GM12878 (cell line): ENCODE data around the gene PCLAF. TPM values are rescaled to one million over a fixed set of nuclear protein-coding genes. Genes with fewer than 3 reads are reported as not detected.
"Not testable (repeated sequence)": the region's sequence is repeated elsewhere in the genome, so short reads cannot be mapped to it uniquely, and the experiment has no call there.

Experiments
- ATAC-seq: fragments of 200-7000 bp; cut with Tn5 transposase; 3 replicates; pipeline ENCODE4 v1.9.1; 2020; ENCODE audit warnings: mild to moderate bottlenecking, moderate library complexity
- BruUV-seq: library from RNA; stranded (reverse); fragments of 400-500 nt; replicated peaks from 2 replicates; lab custom pipeline; 2021; lab: Mats Ljungman, UMichigan
- CTCF ChIA-PET: fragments of 300-600 bp; sonication (Branson Sonifier 250); formaldehyde crosslinking; extraction: SDS; loops from one replicate; lab custom pipeline; 2021; ENCODE audit warnings: inconsistent platforms; lab: Yijun Ruan, JAX
- POLR2A ChIA-PET: fragments of 350-600 bp; formaldehyde crosslinking; extraction: SDS; loops from one replicate; lab custom pipeline; 2021; ENCODE audit warnings: inconsistent platforms; lab: Charles Lee
- RAD21 ChIA-PET: fragments of 300-600 bp; sonication (Branson Sonifier 250); formaldehyde crosslinking; loops from one replicate; lab custom pipeline; 2023; ENCODE audit warnings: antibody characterized with exemption; ENCODE audit not compliant: unreplicated experiment; lab: Charles Lee
- SMC1A ChIA-PET: fragments of 300-600 bp; sonication (Branson Sonifier 250); formaldehyde crosslinking; loops from one replicate; lab custom pipeline; 2023; ENCODE audit not compliant: unreplicated experiment, uncharacterized antibody; lab: Charles Lee
- DNase-seq: peaks from one replicate; pipeline ENCODE4 v3.0.0-alpha.2; 2011; ENCODE audit warnings: low read depth, low spot score
- FAIRE-seq: peaks from 3 replicates; lab custom pipeline; 2011; peaks lifted over from hg19 to GRCh38; lab: Jason Lieb, UNC
- H2AFZ ChIP-seq: 2 replicates; pipeline ENCODE4 v1.6.0; 2011; ENCODE audit warnings: low read depth, low read length, control low read depth; ENCODE audit not compliant: control insufficient read depth
- H3K27ac ChIP-seq: 2 replicates; pipeline ENCODE4 v1.5.1; 2011; ENCODE audit warnings: control low read depth; ENCODE audit not compliant: control insufficient read depth, insufficient read depth
- H3K27me3 ChIP-seq, 2 experiments: replicated peaks in 1 of 2; 2 replicates each; pipeline versions ENCODE4 v1.6.0 to v1.6.1; 2011; ENCODE audit warnings: low read length in 1 of 2; ENCODE audit not compliant: control insufficient read depth in 2 of 2, insufficient read depth in 2 of 2
- H3K36me3 ChIP-seq, 2 experiments: 2 replicates each; pipeline ENCODE4 v1.5.1; 2011; ENCODE audit warnings: low read length in 1 of 2; ENCODE audit not compliant: control insufficient read depth in 2 of 2, insufficient read depth in 2 of 2
- H3K4me1 ChIP-seq: 2 replicates; pipeline ENCODE4 v1.6.1; 2011; ENCODE audit warnings: mild to moderate bottlenecking, low read length, moderate library complexity, mixed read lengths; ENCODE audit not compliant: control insufficient read depth, insufficient read depth
- H3K4me2 ChIP-seq: 2 replicates; pipeline ENCODE4 v1.6.0; 2011; ENCODE audit warnings: control low read depth; ENCODE audit not compliant: control insufficient read depth, insufficient read depth
- H3K4me3 ChIP-seq: fragments of 200-600 bp; sonication (generic); 2 replicates; pipeline ENCODE4 v1.5.1; 2016
- H3K79me2 ChIP-seq: 2 replicates; pipeline ENCODE4 v1.6.0; 2011; ENCODE audit warnings: low read length; ENCODE audit not compliant: control insufficient read depth, insufficient read depth
- H3K9ac ChIP-seq: 2 replicates; pipeline ENCODE4 v1.8.0; 2011; ENCODE audit warnings: low read length, control low read depth, mixed read lengths; ENCODE audit not compliant: control insufficient read depth, insufficient read depth
- H3K9me3 ChIP-seq: replicated peaks from 3 replicates; pipeline ENCODE4 v1.5.1; 2011; ENCODE audit warnings: mild to moderate bottlenecking, low read length; ENCODE audit not compliant: control insufficient read depth, insufficient read depth
- H4K20me1 ChIP-seq: 2 replicates; pipeline ENCODE4 v1.6.0; 2011; ENCODE audit not compliant: control insufficient read depth, insufficient read depth
- BMI1 ChIP-seq: fragments of 450-650 bp; IDR thresholded peaks from 2 replicates; pipeline ENCODE4 v1.6.1; 2016; ENCODE audit warnings: mild to moderate bottlenecking, moderate library complexity, borderline replicate concordance
- EP300 ChIP-seq, 2 experiments: fragments of 150-350 bp in 1 of 2; IDR thresholded peaks; 2 replicates each; pipeline ENCODE4 v1.6.1; 2011 to 2012; ENCODE audit warnings: low read depth in 2 of 2, low read length in 2 of 2, borderline replicate concordance in 1 of 2, improper control_type of control experiment in 1 of 2, inconsistent platforms in 1 of 2; ENCODE audit not compliant: control insufficient read depth in 1 of 2
- EZH2 ChIP-seq: IDR thresholded peaks from 2 replicates; pipeline ENCODE4 v1.6.1; 2012; ENCODE audit warnings: low read depth, mild to moderate bottlenecking, control low read depth, inconsistent platforms, low read length, borderline replicate concordance; ENCODE audit not compliant: control insufficient read depth
- FOXK2 ChIP-seq: fragments of 450-650 bp; IDR thresholded peaks from 2 replicates; pipeline ENCODE4 v1.6.1; 2017; ENCODE audit warnings: mild to moderate bottlenecking, moderate library complexity
- NFYB ChIP-seq: IDR thresholded peaks from 2 replicates; pipeline ENCODE4 v1.6.1; 2011; ENCODE audit warnings: low read depth, mild to moderate bottlenecking, low read length, improper control_type of control experiment, moderate library complexity; ENCODE audit not compliant: insufficient read depth
- STAT3 ChIP-seq: IDR thresholded peaks from 2 replicates; pipeline ENCODE4 v1.6.1; 2011; ENCODE audit warnings: low read depth, low read length, improper control_type of control experiment
- ZSCAN29 ChIP-seq: fragments of 450-650 bp; IDR thresholded peaks from 2 replicates; pipeline ENCODE4 v1.6.1; 2017; ENCODE audit warnings: mild to moderate bottlenecking, moderate library complexity
- WGBS: methylation state at CpG from one replicate; pipeline ENCODE4 v1.1.6; 2016; ENCODE audit warnings: low lambda C conversion rate; ENCODE audit not compliant: insufficient replicate concordance, insufficient coverage; ENCODE audit errors: missing lambda C conversion rate; 5-methylcytosine and 5-hydroxymethylcytosine counted together
- in situ Hi-C: fragments of 300-500 bp; cut with MboI; formaldehyde crosslinking; loops from 9 replicates; pipeline ENCODE4 v1.14.3; 2018; ENCODE audit warnings: mixed read lengths
- intact Hi-C: fragments of 100-400 bp; cut with micrococcal nuclease; formaldehyde crosslinking; loops from one replicate; pipeline ENCODE4 v1.14.2; 2022; ENCODE audit not compliant: unreplicated experiment
- polyA plus RNA-seq, 11 experiments: library from polyadenylated mRNA; depleted of rRNA in 4 of 11; unstranded in 6 of 11; stranded (reverse) in 5 of 11; fragments of >200 nt; fragmentation: Nextera tagmentation in 4 of 11; fragmentation: Illumina TruSeq in 1 of 11; extraction: Ambion mirVana in 4 of 11; extraction: Trizol in 1 of 11; gene quantifications; 1 replicate in 1 of 11; 2 replicates in 10 of 11; pipeline versions ENCODE4 v1.2.1 to v1.2.3, GENCODE V29; 2011 to 2016; ENCODE audit warnings: inconsistent platforms in 2 of 11, missing spikeins in 2 of 11, low read depth in 1 of 11
- total RNA-seq, 4 experiments: library from RNA; depleted of rRNA in 3 of 4; stranded (reverse); fragments of >200 nt in 3 of 4; fragmentation: Illumina TruSeq in 1 of 4; extraction: Trizol in 1 of 4; gene quantifications; 2 replicates each; pipeline versions ENCODE4 v1.2.1 to v1.2.3, GENCODE V29; 2013 to 2021

Gene PCLAF
- total and polyA plus RNA-seq, 10 of the 15 experiments (the other 5 are each of a cell fraction or from before 2014, with no cell fraction given): 79.0 to 627 (median 343) TPM

- ATAC-seq (no peak), DNase-seq (no peak), FAIRE-seq (no peak)
- Histone ChIP-seq H3K27me3 (no peaks in the 10 kb centered on the region), H3K27ac (no peak overlapping the region), H3K9ac (no peak overlapping the region), H2AFZ (no peak overlapping the region), H3K36me3 (no peaks in the 10 kb centered on the region), H3K9me3 (no peaks in the 10 kb centered on the region), H4K20me1 (no peaks in the 10 kb centered on the region; the same call in 1 of the 2 replicates), H3K79me2 (peaks cover 32% of the 10 kb centered on the region), H3K4me3 (no peak overlapping the region), H3K4me2 (no peak overlapping the region), H3K4me1 (peaks cover under 1% of the 10 kb centered on the region; the same call in 1 of the 2 replicates)
- no TSS peak for BruUV-seq
- intact Hi-C loops (no loop called here), in situ Hi-C loops (no loop called here)
- WGBS: 100% methylated on average over 2 of the region's 2 CpGs
- POLR2A ChIA-PET: interaction anchor here (0.5 to 1.0 kb wide), 3 partner anchors 12 to 127 kb away, joined by 3 to 4 read pairs (median 3); no protein-coding TSS in a partner anchor
- RAD21 ChIA-PET: interaction anchor here (0.6 kb wide), 1 partner anchor 133 kb away, joined by 3 read pairs; no protein-coding TSS in a partner anchor
- SMC1A ChIA-PET: interaction anchor here (1.3 to 2.1 kb wide), 3 partner anchors 9 to 103 kb away, joined by 3 to 8 read pairs (median 7); no protein-coding TSS in a partner anchor
- TF ChIP-seq BMI1 (no peak), ZSCAN29 (no peak), STAT3 (no peak), FOXK2 (no peak)
- CTCF ChIA-PET: interaction anchor here (0.6 kb wide), 1 partner anchor 10 kb away, joined by 4 read pairs; no protein-coding TSS in a partner anchor
Measured at GRCh38 chr15:64349375-64349774, 31.9 kb downstream of the PCLAF start.

DNA sequence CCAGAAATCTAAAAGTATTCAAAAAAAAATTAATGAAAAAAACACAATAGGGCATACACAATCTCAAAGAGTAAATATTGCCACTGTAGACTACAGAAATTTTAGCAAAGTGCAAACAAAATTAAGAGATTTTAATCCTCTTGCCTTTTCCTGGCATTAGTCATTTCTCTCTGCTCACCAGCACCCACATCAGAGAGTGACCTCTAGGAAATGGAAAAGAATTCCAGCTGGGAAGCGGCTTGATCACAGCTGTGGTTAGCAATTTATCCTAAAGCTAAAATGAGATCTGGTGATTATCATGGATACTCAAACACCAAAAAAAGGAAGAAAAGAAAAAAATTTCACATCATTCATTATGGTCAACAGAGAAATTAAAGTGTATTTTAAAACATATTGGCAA is 32.8 kb downstream of the PCLAF start:
- no peaks in the 10 kb centered on the region for H3K36me3 ChIP-seq
- no TSS peak for BruUV-seq
- ChIA-PET RAD21 (interaction anchor here (0.6 kb wide), 2 partner anchors 111 to 577 kb away, joined by 3 read pairs; no protein-coding TSS in a partner anchor), SMC1A (interaction anchor here (1.7 kb wide), 1 partner anchor 10 kb away, joined by 7 read pairs; no protein-coding TSS in a partner anchor), CTCF (interaction anchor here (0.6 kb wide), 1 partner anchor 256 kb away, joined by 4 read pairs; no protein-coding TSS in a partner anchor), POLR2A (interaction anchor here (0.6 to 1.0 kb wide), 4 partner anchors 11 to 296 kb away, joined by 3 to 5 read pairs (median 4); no protein-coding TSS in a partner anchor)
- DNase-seq: no peak
- H3K27me3 ChIP-seq: no peaks in the 10 kb centered on the region
- H3K27ac ChIP-seq: no peak overlapping the region
- H3K4me2 ChIP-seq: no peak overlapping the region
- intact Hi-C loops (no loop called here), in situ Hi-C loops (no loop called here)
- TF ChIP-seq EP300 (IDR thresholded peaks at IDR 0.05; ENCODE audit: borderline replicate concordance in 1 of 2, control insufficient read depth in 1 of 2, low read depth in 2 of 2, low read length in 2 of 2) (no peak), EZH2 (no peak), NFYB (no peak)
- ATAC-seq: no peak
- H3K9me3 ChIP-seq: no peaks in the 10 kb centered on the region
- H3K4me1 ChIP-seq: no peaks in the 10 kb centered on the region
- no peak for FAIRE-seq
- WGBS: 92% methylated on average over 1 of the region's 1 CpG
- H4K20me1 ChIP-seq: no peaks in the 10 kb centered on the region; the same call in 1 of the 2 replicates
- H3K79me2 ChIP-seq: peaks cover 29% of the 10 kb centered on the region
- no peak overlapping the region for H3K4me3 ChIP-seq
- H2AFZ ChIP-seq: no peak overlapping the region
- no peak overlapping the region for H3K9ac ChIP-seq

DNA sequence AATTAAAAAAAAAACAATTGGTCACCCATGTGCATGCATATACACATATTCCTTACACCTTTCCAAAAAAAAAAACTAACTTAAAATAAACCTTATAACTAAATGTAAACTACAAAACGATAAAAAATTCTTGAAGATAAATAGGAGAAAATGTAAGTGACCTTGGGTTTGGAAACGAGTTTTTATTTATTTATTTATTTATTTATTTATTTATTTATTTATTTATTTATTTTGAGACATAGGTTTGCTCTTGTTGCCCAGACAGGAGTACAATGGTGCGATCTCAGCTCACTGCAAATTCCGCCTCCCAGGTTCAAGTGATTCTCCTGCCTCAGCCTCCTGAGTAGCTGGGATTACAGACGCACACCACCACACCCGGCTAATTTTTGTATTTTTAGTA is 35.0 kb downstream of the PCLAF start:
- ATAC-seq, H3K27me3 ChIP-seq, H3K9me3 ChIP-seq, intact Hi-C loops, H3K36me3 ChIP-seq, DNase-seq, SMC1A ChIA-PET, BruUV-seq, CTCF ChIA-PET, H3K4me3 ChIP-seq, H3K4me2 ChIP-seq, H3K27ac ChIP-seq, H3K9ac ChIP-seq, H3K4me1 ChIP-seq, FAIRE-seq, POLR2A ChIA-PET, H4K20me1 ChIP-seq, H2AFZ ChIP-seq, in situ Hi-C loops, RAD21 ChIA-PET: not testable (repeated sequence)
- WGBS: 88% methylated on average over 6 of the region's 6 CpGs
- H3K79me2 ChIP-seq: peaks cover 19% of the 10 kb centered on the region
